HepG2 (cell line): Measurements from ENCODE around the gene ZNF184. TPM values are rescaled to one million over a fixed set of nuclear protein-coding genes. Genes with fewer than 3 reads are reported as not detected.

Source experiments
- AGO2 ChIP-seq: fragments of 200-400 bp; formaldehyde crosslinking; optimal IDR thresholded peaks from 2 replicates; pipeline ENCODE3; 2017; ENCODE audit warnings: mild to moderate bottlenecking, low read depth, low read length, moderate library complexity
- AKAP8 ChIP-seq: sonication (generic); formaldehyde crosslinking; IDR thresholded peaks from 2 replicates; pipeline ENCODE4 v1.5.1; 2020; ENCODE audit warnings: mild to moderate bottlenecking, missing genetic modification reagents
- DR1 ChIP-seq: sonication (generic); formaldehyde crosslinking; IDR thresholded peaks from 2 replicates; pipeline ENCODE4 v1.8.0; 2021; ENCODE audit warnings: mild to moderate bottlenecking, missing genetic modification reagents, inconsistent platforms
- HOXA5 ChIP-seq: sonication (generic); formaldehyde crosslinking; IDR thresholded peaks from 2 replicates; pipeline ENCODE4 v1.4.0; 2020; ENCODE audit warnings: missing genetic modification reagents
- HOXA9 ChIP-seq: sonication (generic); formaldehyde crosslinking; IDR thresholded peaks from 2 replicates; pipeline ENCODE4 v1.8.1; 2022; ENCODE audit warnings: missing genetic modification reagents, mild to moderate bottlenecking, moderate library complexity, borderline replicate concordance
- JUN ChIP-seq: sonication (generic); formaldehyde crosslinking; IDR thresholded peaks from 2 replicates; pipeline ENCODE4 v1.4.0; 2020; ENCODE audit warnings: mild to moderate bottlenecking, missing genetic modification reagents
- KMT2A ChIP-seq: sonication (generic); formaldehyde crosslinking; IDR thresholded peaks from 2 replicates; pipeline ENCODE4 v1.4.0; 2020; ENCODE audit warnings: missing genetic modification reagents
- MZF1 ChIP-seq: sonication (generic); formaldehyde crosslinking; IDR thresholded peaks from 2 replicates; pipeline ENCODE4 v1.8.1; 2023; ENCODE audit warnings: mild to moderate bottlenecking, missing genetic modification reagents, borderline replicate concordance
- NRL ChIP-seq: sonication (generic); formaldehyde crosslinking; IDR thresholded peaks from 2 replicates; pipeline ENCODE4 v1.5.0; 2020; ENCODE audit warnings: missing genetic modification reagents, mild to moderate bottlenecking, moderate library complexity, borderline replicate concordance
- PTBP1 ChIP-seq: fragments of 200-400 bp; formaldehyde crosslinking; IDR thresholded peaks from 2 replicates; pipeline ENCODE4 v1.6.1; 2018; ENCODE audit warnings: low read length, low read depth; ENCODE audit not compliant: poor library complexity, severe bottlenecking
- RAD21 ChIP-seq: fragments of 450-650 bp; formaldehyde crosslinking; IDR thresholded peaks from 2 replicates; pipeline ENCODE4 v1.5.0; 2020; ENCODE audit warnings: mild to moderate bottlenecking
- RBM39 ChIP-seq: fragments of 200-400 bp; formaldehyde crosslinking; IDR thresholded peaks from one replicate; pipeline ENCODE4 v1.6.1; 2018; ENCODE audit warnings: antibody characterized with exemption, mild to moderate bottlenecking, low read depth, low read length; ENCODE audit not compliant: poor library complexity, severe bottlenecking
- SMAD1 ChIP-seq: sonication (generic); formaldehyde crosslinking; IDR thresholded peaks from 2 replicates; pipeline ENCODE4 v1.4.0; 2020; ENCODE audit warnings: missing genetic modification reagents, low read depth, mild to moderate bottlenecking, borderline replicate concordance
- SOX13 ChIP-seq, 3 experiments: fragments of 450-650 bp in 1 of 3; sonication (generic) in 1 of 3; formaldehyde crosslinking in 1 of 3; IDR thresholded peaks in 2 of 3; conservative IDR thresholded peaks in 1 of 3; 2 replicates each; pipeline versions ENCODE4 v1.5.0 to v1.6.1; 2016 to 2020; ENCODE audit warnings: antibody characterized with exemption in 1 of 3, mild to moderate bottlenecking in 1 of 3, missing compliant biosample characterization in 1 of 3, missing genetic modification reagents in 1 of 3, moderate library complexity in 1 of 3
- ZNF263 ChIP-seq: sonication (generic); formaldehyde crosslinking; IDR thresholded peaks from 2 replicates; pipeline ENCODE4 v1.4.0; 2020; ENCODE audit warnings: missing genetic modification reagents
- ZNF350 ChIP-seq: sonication (generic); formaldehyde crosslinking; IDR thresholded peaks from 2 replicates; pipeline ENCODE4 v1.4.0; 2020; ENCODE audit warnings: mild to moderate bottlenecking, low read depth, missing genetic modification reagents, borderline replicate concordance
- ZNF383 ChIP-seq: sonication (generic); formaldehyde crosslinking; IDR thresholded peaks from 2 replicates; pipeline ENCODE4 v1.4.0; 2020; ENCODE audit warnings: missing genetic modification reagents, mild to moderate bottlenecking, borderline replicate concordance
- ZNF563 ChIP-seq: sonication (generic); formaldehyde crosslinking; IDR thresholded peaks from 2 replicates; pipeline ENCODE4 v1.8.0; 2022; ENCODE audit warnings: mild to moderate bottlenecking, moderate library complexity, missing genetic modification reagents
- ZNF709 ChIP-seq: sonication (generic); formaldehyde crosslinking; IDR thresholded peaks from 2 replicates; pipeline ENCODE4 v1.5.0; 2020; ENCODE audit warnings: mild to moderate bottlenecking, missing genetic modification reagents
- ZNF83 ChIP-seq: sonication (generic); formaldehyde crosslinking; IDR thresholded peaks from 2 replicates; pipeline ENCODE4 v1.4.0; 2020; ENCODE audit warnings: missing genetic modification reagents, mild to moderate bottlenecking, borderline replicate concordance
- polyA plus RNA-seq, 8 experiments: library from polyadenylated mRNA; depleted of rRNA in 3 of 8; stranded (reverse) in 7 of 8; unstranded in 1 of 8; fragments of >200 nt; fragmentation: Illumina TruSeq in 4 of 8; extraction: Trizol in 4 of 8; gene quantifications; 2 replicates each; pipeline versions ENCODE4 v1.2.1 to v1.2.3, GENCODE V29; 2011 to 2016; ENCODE audit warnings: low read depth in 4 of 8, missing spikeins in 1 of 8, mixed read lengths in 1 of 8; ENCODE audit not compliant: insufficient read depth in 1 of 8
- total RNA-seq, 5 experiments: library from RNA; depleted of rRNA; stranded (reverse); fragments of >200 nt; fragmentation: Illumina TruSeq; extraction: Trizol; gene quantifications; 2 replicates each; pipeline ENCODE4 v1.2.3, GENCODE V29; 2016; ENCODE audit warnings: low read depth in 1 of 5
- TF ChIP-seq, protein P1 (sequence below): IDR thresholded peaks from 2 replicates; pipeline ENCODE4 v1.4.0; 2020; ENCODE audit warnings: mild to moderate bottlenecking, missing genetic modification reagents
- TF ChIP-seq, protein P2 (sequence below): IDR thresholded peaks from 2 replicates; pipeline ENCODE4 v1.6.1; 2016; ENCODE audit warnings: mild to moderate bottlenecking
- TF ChIP-seq, protein P3 (sequence below): sonication (generic); formaldehyde crosslinking; IDR thresholded peaks from 2 replicates; pipeline ENCODE4 v1.8.0; 2022; ENCODE audit warnings: mild to moderate bottlenecking, missing genetic modification reagents; ENCODE audit not compliant: insufficient replicate concordance

ZNF184 gene
- total and polyA plus RNA-seq, 2 of the 13 experiments (the other 11 are each of a cell fraction or from before 2014, with no cell fraction given), result 2.1 to 10.1 TPM

DNA sequence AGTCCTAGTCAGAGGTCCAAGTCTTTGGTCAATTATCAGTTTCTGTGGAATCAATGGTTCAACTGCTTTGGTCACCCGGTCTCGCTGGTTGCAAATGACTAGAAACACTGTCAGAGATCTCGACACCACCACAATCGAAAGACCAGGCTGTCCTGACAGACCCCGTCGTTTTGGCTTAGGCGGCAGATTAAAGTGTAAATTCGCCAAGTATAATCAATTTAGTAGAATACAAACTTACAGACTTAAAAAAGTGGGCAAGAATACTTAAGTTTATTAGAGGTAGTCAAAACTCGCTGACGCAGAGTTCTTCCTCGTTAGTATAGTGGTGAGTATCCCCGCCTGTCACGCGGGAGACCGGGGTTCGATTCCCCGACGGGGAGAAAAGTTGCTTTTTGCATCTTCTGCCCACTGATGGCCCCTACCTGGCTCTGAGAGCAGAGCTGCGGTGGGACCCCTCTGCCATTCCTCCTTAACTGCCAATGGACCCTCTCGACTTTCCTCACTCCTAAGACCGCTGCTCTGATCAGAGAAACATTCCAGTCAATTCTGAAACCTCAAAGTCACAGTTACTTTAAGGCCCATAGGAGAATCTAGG, 30.6 kb upstream of the ZNF184 start (continued):
- TF ChIP-seq HOXA5 (CRISPR knock-in tag), result peak; percentile 55; the same call in 1 of the 2 replicates
- no peak for TF ChIP-seq DR1 (CRISPR knock-in tag)
- TF ChIP-seq JUN (CRISPR knock-in tag), result no peak
- TF ChIP-seq PTBP1, result no peak
- TF ChIP-seq, protein P1, sequence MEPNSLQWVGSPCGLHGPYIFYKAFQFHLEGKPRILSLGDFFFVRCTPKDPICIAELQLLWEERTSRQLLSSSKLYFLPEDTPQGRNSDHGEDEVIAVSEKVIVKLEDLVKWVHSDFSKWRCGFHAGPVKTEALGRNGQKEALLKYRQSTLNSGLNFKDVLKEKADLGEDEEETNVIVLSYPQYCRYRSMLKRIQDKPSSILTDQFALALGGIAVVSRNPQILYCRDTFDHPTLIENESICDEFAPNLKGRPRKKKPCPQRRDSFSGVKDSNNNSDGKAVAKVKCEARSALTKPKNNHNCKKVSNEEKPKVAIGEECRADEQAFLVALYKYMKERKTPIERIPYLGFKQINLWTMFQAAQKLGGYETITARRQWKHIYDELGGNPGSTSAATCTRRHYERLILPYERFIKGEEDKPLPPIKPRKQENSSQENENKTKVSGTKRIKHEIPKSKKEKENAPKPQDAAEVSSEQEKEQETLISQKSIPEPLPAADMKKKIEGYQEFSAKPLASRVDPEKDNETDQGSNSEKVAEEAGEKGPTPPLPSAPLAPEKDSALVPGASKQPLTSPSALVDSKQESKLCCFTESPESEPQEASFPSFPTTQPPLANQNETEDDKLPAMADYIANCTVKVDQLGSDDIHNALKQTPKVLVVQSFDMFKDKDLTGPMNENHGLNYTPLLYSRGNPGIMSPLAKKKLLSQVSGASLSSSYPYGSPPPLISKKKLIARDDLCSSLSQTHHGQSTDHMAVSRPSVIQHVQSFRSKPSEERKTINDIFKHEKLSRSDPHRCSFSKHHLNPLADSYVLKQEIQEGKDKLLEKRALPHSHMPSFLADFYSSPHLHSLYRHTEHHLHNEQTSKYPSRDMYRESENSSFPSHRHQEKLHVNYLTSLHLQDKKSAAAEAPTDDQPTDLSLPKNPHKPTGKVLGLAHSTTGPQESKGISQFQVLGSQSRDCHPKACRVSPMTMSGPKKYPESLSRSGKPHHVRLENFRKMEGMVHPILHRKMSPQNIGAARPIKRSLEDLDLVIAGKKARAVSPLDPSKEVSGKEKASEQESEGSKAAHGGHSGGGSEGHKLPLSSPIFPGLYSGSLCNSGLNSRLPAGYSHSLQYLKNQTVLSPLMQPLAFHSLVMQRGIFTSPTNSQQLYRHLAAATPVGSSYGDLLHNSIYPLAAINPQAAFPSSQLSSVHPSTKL, result peak; percentile 69; the same call in 1 of the 2 replicates
- TF ChIP-seq ZNF83, result no peak
- no peak for TF ChIP-seq ZNF563 (CRISPR knock-in tag)
- TF ChIP-seq, protein P2, sequence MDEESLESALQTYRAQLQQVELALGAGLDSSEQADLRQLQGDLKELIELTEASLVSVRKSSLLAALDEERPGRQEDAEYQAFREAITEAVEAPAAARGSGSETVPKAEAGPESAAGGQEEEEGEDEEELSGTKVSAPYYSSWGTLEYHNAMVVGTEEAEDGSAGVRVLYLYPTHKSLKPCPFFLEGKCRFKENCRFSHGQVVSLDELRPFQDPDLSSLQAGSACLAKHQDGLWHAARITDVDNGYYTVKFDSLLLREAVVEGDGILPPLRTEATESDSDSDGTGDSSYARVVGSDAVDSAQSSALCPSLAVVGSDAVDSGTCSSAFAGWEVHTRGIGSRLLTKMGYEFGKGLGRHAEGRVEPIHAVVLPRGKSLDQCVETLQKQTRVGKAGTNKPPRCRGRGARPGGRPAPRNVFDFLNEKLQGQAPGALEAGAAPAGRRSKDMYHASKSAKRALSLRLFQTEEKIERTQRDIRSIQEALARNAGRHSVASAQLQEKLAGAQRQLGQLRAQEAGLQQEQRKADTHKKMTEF (CRISPR knock-in tag), result 0 out of 2 replicates have a peak, but pooled peaks have one; percentile 67
- 0 out of 2 replicates have a peak, but pooled peaks have one; percentile 45 for TF ChIP-seq ZNF383 (CRISPR knock-in tag)
- TF ChIP-seq HOXA9, result no peak
- no peak for TF ChIP-seq SOX13 (IDR thresholded peaks at IDR 0.05)
- peak in 1 of 2 experiments; percentile 36; a peak in 1 of 4 replicates for TF ChIP-seq SOX13 (CRISPR knock-in tag; conservative IDR thresholded peaks at IDR 0.05 in 1 of 2, IDR thresholded peaks at IDR 0.05 in 1 of 2)
- no peak for TF ChIP-seq AKAP8 (CRISPR knock-in tag)
- TF ChIP-seq ZNF350 (CRISPR knock-in tag), result peak; percentile 73; the same call in 1 of the 2 replicates
- TF ChIP-seq RAD21, result no peak
- no peak for TF ChIP-seq ZNF263
- no peak for TF ChIP-seq ZNF709 (CRISPR knock-in tag)
- TF ChIP-seq SMAD1 (CRISPR knock-in tag), result no peak
- TF ChIP-seq, protein P3, sequence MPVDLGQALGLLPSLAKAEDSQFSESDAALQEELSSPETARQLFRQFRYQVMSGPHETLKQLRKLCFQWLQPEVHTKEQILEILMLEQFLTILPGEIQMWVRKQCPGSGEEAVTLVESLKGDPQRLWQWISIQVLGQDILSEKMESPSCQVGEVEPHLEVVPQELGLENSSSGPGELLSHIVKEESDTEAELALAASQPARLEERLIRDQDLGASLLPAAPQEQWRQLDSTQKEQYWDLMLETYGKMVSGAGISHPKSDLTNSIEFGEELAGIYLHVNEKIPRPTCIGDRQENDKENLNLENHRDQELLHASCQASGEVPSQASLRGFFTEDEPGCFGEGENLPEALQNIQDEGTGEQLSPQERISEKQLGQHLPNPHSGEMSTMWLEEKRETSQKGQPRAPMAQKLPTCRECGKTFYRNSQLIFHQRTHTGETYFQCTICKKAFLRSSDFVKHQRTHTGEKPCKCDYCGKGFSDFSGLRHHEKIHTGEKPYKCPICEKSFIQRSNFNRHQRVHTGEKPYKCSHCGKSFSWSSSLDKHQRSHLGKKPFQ (CRISPR knock-in tag), result peak; percentile 33
- TF ChIP-seq KMT2A (CRISPR knock-in tag), result no peak
- no peak for TF ChIP-seq MZF1 (CRISPR knock-in tag)
- no peak for TF ChIP-seq RBM39
- no peak; the same call in 1 of the 2 replicates for TF ChIP-seq NRL (CRISPR knock-in tag)
- no peak for TF ChIP-seq AGO2
